GM21447 (cell line): ENCODE results near the gene KDM2A.

Experiments
- ATAC-seq: cut with Tn5 transposase; IDR thresholded peaks from one replicate; pipeline ENCODE4 v1.9.1; 2021; ENCODE audit not compliant: unreplicated experiment

The KDM2A gene

DNA sequence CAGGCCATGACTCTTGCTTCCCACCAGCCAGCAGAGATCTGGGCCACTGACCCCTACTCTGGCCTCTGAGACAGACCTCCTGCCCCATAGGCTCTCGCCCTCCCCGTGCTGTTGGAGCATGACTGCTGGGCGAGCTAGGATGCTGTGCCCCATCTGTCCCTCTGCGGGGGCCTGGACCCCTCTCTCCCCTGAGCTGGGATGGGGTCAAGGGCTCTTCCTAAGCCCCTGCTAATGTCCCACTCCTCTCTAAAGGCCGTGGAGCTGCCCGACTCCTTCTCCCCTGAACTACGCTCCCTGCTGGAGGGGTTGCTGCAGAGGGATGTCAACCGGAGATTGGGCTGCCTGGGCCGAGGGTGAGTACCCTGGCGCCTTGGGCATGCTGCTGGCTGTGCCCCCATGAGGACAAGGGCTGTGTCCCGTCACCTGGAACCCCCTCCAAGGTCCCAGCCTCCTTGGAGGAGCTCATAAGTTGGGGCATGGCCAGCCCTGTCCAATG is 163.9 kb downstream of the KDM2A start:
- ATAC-seq: no peak

- no peak for ATAC-seq
Observed at GRCh38 chr11:67283481-67283963, 164.5 kb downstream of the KDM2A start.

GRCh38 chr11:67284811-67285540 is 165.9 kb downstream of the KDM2A start:
- no peak for ATAC-seq

DNA sequence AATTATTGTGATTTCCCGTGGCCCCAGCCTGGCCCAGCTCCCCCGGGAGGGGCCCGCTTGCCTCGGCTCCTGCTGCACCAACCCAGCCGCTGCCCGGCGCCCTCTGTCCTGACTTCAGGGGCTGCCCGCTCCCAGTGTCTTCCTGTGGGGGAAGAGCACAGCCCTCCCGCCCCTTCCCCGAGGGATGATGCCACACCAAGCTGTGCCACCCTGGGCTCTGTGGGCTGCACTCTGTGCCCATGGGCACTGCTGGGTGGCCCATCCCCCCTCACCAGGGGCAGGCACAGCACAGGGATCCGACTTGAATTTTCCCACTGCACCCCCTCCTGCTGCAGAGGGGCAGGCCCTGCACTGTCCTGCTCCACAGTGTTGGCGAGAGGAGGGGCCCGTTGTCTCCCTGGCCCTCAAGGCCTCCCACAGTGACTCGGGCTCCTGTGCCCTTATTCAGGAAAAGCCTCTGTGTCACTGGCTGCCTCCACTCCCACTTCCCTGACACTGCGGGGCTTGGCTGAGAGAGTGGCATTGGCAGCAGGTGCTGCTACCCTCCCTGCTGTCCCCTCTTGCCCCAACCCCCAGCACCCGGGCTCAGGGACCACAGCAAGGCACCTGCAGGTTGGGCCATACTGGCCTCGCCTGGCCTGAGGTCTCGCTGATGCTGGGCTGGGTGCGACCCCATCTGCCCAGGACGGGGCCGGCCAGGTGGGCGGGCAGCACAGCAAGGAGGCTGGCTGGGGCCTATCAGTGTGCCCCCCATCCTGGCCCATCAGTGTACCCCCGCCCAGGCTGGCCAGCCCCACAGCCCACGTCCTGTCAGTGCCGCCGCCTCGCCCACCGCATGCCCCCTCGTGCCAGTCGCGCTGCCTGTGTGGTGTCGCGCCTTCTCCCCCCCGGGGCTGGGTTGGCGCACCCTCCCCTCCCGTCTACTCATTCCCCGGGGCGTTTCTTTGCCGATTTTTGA is 166.8 kb downstream of the KDM2A start:
- no peak for ATAC-seq

- no peak for ATAC-seq
Observed at GRCh38 chr11:67286621-67287333, 167.7 kb downstream of the KDM2A start.

DNA sequence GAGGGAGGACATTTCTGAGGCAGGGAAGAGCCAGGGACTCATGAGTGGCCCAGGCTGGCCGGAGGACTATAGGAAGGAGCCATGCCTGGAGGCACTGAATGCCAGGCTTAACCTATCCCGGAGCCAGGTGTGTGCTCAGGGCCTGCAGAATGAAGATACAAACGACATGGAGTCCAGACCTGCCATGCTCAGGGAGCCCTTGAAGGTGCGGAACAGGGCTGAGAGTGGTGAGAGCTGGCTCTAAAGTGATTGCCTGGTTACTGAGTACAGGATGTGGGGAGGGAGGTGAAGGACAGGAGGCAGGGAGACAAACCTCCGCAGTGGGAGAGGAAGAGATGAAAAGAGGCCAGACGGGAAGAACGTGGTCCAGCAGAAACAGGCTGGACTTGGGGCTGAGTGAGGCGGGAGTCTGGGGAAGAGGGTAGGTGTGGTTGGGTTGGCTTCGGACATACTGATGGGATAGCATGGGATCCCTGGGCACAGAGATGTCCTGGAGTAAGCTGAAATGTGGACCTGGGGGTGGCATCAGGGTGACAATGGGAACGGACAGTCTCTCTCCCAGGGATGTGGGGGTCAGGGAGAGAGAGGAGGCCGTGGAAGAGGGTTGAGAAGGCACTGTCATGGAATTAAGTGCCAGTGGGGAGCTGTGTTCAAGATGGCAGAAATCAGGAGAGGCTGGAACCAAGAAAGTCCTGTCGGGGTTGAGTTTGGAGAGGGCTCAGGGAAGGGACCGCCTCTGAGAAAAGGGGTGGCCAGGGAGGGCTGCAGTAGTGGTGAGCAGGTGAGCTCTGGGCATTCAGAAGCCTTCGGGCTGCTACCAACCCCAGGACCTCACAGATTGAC is 168.5 kb downstream of the KDM2A start:
- no peak for ATAC-seq

DNA sequence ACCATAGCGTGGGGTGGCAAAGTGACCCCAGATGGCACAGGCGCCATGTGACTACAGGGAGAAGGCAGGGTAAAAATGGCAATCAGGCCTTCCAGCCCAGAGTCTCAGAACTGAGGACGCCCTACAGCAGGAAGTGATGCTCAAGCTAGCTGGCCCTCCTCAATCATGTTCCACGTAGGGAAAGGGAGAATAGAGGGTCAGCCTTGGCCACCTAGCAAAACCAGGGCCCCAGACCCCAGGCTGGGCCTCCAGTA is 169.1 kb downstream of the KDM2A start:
- no peak for ATAC-seq

DNA sequence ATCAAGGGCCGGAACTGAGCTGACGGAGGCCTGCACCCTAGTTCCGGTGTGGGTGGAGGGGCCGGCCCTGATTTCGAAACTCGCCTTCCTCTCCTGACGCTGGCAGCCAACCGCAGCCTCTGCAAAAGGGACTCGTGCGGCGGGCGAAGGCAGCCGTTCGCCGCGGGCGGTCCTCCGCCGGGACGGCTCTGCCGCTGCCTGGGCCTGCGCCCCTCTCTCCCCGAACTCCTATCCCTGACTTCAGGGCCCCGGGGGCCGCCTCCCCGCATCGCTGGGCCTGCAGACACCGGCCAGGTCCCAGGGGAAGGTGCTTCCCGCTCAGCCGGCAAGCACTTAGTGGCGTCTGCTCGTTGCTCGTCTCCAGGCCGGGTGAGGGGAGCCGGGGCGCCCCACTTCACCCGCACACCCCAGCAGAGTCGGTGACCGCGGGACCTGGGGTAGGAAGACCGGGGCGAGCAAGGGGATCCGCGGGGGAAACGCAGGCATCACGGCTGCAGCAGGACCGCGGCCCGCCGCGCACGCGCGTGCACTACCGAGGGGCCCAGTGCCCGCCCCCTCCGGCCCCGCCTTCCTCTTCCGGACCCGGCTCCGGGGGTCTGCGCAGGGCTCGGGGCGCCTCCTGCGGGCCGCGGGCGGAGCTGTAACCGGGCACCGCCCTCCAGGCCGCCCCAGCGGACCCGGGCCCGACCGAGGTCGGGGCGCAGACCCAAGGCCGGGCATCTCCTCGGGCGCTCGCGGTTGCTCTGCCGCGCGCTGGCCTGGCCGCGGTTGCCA is 169.6 kb downstream of the KDM2A start:
- peak; percentile 56 for ATAC-seq

- peak; percentile 25 for ATAC-seq
Observed at GRCh38 chr11:67289226-67289650, 170.2 kb downstream of the KDM2A start, which contains the start of gene ANKRD13D. TSS of gene ANKRD13D (plus strand) at chr11:67289303. CDS start at chr11:67289461, 158 bp downstream.

GRCh38 chr11:67289651-67290479 is 170.8 kb downstream of the KDM2A start:
- no peak for ATAC-seq

DNA sequence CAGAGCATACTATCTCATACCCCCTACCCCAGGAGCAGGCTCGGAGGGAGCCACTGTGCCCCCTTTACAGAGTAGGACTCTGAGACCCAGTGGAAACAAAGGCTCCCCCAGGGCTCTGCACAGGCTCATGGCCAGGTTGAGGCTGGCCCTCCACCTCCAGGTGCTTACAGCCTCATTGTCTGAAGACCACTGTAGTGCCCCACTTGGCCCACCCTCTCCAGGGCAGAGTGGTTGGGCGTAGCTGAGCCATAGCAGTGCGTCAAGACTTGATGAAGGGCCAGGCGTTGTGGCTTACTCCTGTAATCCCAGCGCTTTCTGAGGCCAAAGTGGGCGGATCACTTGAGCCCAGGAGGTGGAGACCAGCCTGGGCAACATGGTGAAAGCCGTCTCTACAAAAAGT is 171.7 kb downstream of the KDM2A start:
- no peak for ATAC-seq

DNA sequence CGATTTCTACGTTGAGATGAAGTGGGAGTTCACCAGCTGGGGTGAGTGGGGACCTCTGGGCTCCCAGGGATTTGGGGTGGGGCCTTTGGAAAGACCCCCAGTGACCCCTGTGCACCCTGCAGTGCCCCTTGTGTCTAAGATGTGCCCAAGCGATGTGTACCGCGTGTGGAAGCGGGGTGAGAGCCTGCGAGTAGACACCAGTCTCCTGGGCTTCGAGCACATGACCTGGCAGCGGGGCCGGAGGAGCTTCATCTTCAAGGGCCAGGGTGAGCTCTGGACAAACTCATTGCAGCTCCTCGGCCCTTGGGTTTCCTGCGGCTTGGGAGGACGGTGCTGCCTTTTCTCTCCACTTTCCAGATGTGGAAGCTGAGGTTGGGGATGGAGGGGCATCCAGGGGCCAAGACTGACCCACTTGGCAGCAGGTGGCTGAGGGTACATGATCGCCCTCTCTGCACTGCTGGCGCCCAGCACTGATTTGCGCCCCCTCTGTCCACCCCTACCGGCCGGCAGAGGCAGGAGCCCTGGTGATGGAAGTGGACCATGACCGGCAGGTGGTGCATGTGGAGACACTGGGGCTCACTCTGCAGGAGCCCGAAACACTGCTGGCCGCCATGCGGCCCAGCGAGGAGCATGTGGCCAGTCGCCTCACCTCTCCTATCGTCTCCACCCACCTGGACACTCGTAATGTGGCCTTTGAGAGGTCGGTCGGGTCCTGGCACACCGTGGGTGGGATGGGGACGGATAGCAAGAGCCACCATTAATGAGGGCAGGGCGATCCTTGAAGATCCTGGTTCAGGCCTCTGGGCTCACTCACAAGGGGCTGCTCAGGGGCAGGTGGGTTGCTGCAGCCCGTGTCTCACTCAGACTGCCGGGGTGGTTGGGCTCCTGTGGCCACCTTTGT is 172.7 kb downstream of the KDM2A start:
- no peak for ATAC-seq

GRCh38 chr11:67292671-67293070 is 173.6 kb downstream of the KDM2A start:
- ATAC-seq: no peak

- ATAC-seq: no peak
Observed at GRCh38 chr11:67293090-67293489, 174.0 kb downstream of the KDM2A start.

- no peak for ATAC-seq
Observed at GRCh38 chr11:67295846-67296245, 176.8 kb downstream of the KDM2A start.

- no peak for ATAC-seq
Observed at GRCh38 chr11:67298786-67299185, 179.7 kb downstream of the KDM2A start.

- ATAC-seq: no peak
Observed at GRCh38 chr11:67299471-67300191, 180.6 kb downstream of the KDM2A start.
